Measurements from ENCODE around the gene HELZ.

HELZ gene

DNA sequence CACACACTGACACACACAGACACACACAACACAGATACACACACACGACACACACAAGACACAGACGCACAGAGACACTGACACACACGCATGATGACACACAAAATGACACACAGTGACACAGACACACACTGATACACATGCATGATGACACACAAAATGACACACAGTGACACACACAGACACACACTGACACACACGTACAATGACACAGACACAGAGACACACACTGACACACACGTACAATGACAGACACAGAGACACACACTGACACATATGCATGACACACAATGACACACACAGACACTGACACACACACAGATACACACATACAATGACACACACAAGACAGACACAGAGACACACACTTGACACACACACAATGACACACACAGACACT is 190.4 kb downstream of the HELZ start:
- no peak overlapping the region for H3K4me3 ChIP-seq (ENCODE audit: low read depth, low read length)
- TF ChIP-seq, protein P1, sequence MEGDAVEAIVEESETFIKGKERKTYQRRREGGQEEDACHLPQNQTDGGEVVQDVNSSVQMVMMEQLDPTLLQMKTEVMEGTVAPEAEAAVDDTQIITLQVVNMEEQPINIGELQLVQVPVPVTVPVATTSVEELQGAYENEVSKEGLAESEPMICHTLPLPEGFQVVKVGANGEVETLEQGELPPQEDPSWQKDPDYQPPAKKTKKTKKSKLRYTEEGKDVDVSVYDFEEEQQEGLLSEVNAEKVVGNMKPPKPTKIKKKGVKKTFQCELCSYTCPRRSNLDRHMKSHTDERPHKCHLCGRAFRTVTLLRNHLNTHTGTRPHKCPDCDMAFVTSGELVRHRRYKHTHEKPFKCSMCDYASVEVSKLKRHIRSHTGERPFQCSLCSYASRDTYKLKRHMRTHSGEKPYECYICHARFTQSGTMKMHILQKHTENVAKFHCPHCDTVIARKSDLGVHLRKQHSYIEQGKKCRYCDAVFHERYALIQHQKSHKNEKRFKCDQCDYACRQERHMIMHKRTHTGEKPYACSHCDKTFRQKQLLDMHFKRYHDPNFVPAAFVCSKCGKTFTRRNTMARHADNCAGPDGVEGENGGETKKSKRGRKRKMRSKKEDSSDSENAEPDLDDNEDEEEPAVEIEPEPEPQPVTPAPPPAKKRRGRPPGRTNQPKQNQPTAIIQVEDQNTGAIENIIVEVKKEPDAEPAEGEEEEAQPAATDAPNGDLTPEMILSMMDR (IDR thresholded peaks at IDR 0.05; ENCODE audit: low read depth, low read length), result no peak

DNA sequence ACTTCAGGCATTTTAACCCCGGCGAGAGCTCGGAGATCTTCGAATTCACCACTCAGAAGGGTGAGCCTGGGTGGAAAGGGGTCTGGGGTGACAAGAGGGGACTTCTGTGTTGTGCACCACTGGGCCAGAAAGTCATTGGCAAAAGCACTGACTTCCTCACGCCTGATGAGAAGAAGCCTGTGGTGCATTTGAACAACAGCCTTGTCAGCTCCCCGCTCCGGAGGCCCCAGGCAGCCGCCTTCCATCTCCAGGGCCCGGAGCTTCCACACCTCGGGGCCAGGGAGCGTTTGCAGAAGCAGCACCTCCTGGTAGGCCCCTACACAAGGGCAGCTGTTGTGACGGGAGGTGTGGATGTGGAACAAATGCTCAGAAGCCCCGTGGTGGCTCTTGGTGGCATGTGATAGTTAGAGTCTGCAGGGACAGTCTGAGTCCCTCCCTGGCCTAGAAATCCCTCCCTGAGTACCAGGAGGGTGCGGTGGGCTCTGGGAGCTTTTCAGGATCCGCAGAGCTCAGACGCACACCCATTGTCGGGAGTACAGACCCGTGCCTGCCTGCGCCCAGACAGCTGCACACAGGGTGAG is 190.9 kb downstream of the HELZ start:
- no peak overlapping the region for H3K4me3 ChIP-seq (ENCODE audit: low read depth, low read length)
- TF ChIP-seq, protein P1 (IDR thresholded peaks at IDR 0.05; ENCODE audit: low read depth, low read length), result no peak

DNA sequence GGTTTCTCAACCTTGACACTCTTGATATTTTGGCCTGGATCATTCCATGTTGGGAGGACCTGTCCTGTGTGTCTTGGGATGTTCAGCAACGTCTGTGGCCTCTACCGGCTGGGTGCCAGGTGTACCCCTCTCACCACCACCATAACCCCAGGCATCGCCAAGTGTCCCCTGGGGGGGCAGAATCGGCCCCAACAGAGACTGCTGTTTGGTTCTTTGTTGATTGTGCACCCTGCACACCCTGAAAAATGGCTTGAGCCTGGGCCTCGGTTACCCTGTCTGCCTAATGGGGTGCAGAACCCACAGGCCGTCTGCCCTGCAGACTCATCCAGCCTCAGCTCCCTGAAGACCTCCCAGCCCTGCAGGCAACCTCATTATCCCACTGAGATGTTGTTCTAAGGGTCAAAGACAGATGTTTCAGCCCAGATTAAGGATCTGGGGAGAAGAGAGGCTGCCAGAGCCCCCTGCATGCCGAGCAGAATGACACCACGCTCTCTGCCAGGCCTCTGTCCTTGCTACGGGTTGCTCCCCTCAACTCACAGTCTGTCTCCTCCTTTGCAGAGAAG is 191.5 kb downstream of the HELZ start:
- TF ChIP-seq, protein P1 (IDR thresholded peaks at IDR 0.05; ENCODE audit: low read depth, low read length), result no peak
- no peak overlapping the region for H3K4me3 ChIP-seq (ENCODE audit: low read depth, low read length)

DNA sequence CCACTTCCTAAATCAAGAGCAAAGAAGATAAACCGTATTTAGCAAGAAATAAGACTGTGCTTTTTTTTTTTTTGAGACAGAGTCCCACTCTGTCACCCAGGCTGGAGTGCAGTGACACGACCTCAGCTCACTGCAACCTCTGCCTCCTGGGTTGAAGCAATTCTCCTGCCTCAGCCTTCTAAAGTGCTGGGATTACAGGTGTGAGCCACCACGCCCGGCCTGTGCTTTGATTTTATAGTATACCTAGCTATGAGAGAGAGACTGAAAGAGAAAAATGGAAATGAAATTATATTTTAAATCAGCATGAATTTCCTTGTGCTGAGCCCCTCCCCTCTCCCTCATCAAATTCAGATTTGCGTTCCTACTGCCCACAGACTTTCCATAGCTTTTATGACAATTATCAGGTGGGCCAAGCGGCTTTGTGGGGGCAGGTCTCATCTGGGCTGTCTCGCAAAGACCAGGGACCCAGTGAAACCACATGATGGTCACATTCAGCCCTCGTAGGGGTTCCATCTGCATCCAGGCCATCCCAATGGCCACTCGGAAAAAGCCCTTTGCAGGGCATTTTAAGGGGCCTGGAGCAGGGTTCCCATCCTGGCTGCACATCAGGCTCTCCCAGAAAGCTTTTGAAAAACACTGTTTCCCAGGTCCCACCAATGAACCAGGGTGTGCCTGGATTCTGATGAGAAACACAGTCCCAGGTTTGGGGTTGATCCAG is 192.1 kb downstream of the HELZ start:
- TF ChIP-seq, protein P1 (IDR thresholded peaks at IDR 0.05; ENCODE audit: low read depth, low read length), result no peak
- H3K4me3 ChIP-seq (ENCODE audit: low read depth, low read length), result no peak overlapping the region

DNA sequence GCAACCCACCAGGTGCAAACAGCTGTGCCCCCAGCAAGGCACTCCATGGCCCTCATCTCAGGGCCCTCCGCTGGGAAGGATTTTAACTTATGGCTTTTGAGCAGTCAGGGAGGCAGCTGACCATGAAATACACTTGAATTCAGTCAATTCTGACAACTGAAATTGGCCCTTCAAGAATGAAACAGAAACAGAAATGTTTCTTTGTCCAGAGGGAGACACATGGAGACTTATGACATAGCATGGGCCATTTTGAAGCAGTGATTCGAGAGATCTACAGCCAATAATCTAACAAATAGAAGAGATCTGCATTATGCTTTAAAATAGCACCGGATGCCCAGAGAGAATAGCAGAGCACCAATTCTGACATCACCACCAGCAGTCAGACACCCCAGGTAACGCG is 193.2 kb downstream of the HELZ start:
- TF ChIP-seq, protein P1 (IDR thresholded peaks at IDR 0.05; ENCODE audit: low read depth, low read length), result no peak
- H3K4me3 ChIP-seq (ENCODE audit: low read depth, low read length), result no peak overlapping the region

DNA sequence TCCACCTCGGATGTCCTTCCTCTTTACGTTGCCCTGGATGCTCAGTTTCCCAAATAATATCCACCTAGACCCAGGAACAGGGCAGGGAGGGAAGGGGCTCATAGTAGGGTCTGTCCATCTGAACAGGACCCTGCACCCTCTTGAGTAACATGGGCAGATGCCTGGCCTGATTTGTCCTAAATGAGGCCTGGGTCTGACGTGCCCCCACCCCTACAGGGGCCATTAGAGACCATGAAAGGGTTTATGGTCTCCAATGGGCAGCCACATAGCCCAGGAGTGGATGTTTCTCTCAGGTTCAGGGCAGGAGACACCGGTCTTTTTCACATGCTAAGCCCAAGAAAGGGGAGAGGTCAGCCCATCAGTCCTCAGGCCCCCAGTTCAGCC is 193.8 kb downstream of the HELZ start:
- TF ChIP-seq, protein P1 (IDR thresholded peaks at IDR 0.05; ENCODE audit: low read depth, low read length), result no peak
- H3K4me3 ChIP-seq (ENCODE audit: low read depth, low read length), result no peak overlapping the region

DNA sequence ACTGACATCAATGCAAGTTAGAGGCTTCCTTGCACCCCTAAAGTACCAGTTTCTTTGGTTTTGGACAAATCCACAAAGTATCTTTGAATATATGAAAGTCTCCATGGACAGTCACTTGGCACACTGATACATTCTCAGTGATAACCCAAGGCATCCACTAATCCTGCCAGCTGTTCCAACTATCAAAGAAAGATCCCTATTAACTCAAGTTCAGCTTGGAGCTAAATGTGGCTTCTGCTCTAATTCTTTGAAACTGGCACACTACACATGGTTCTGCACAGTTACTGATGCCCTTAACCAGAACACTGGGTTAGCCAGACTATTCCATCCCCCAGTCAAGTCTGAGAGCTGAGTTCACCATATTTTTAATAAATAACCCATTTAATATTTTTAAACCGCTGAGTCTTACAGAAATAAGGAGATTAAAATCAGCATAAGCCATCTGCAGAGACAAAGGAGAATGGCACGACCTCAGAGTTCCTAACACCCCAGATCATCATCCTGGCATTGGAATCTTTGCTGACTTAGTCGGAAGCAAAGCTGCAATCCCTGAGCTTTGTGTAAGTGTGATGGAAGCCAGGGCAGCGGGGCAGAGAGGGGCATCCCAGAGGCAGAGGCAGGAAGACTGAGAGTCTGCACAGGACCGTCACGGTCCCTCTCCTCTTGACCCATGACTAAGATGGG is 194.4 kb downstream of the HELZ start:
- TF ChIP-seq, protein P1 (IDR thresholded peaks at IDR 0.05; ENCODE audit: low read depth, low read length), result no peak
- H3K4me3 ChIP-seq (ENCODE audit: low read depth, low read length), result no peak overlapping the region
